Endothelial cell of umbilical vein (primary cell): ENCODE results near the gene ETFDH. TPM values are rescaled to one million over a fixed set of nuclear protein-coding genes. Genes with fewer than 3 reads are reported as not detected.
"Not testable (repeated sequence)": the region's sequence is repeated elsewhere in the genome, so short reads cannot be mapped to it uniquely, and the experiment has no call there.

Experiments
- BruUV-seq: library from RNA; stranded (reverse); fragments of 400-500 nt; replicated peaks from 2 replicates; lab custom pipeline; 2021; lab: Mats Ljungman, UMichigan
- CTCF ChIA-PET: fragments of 300-600, 350-600 bp; sonication (Branson Sonifier 250); formaldehyde crosslinking; loops from one replicate; lab custom pipeline; 2021; ENCODE audit warnings: antibody characterized with exemption, inconsistent platforms; lab: Charles Lee
- POLR2A ChIA-PET: fragments of 300-600, 350-600 bp; sonication (Branson Sonifier 250); formaldehyde crosslinking; loops from one replicate; lab custom pipeline; 2021; ENCODE audit warnings: antibody characterized with exemption, inconsistent platforms; lab: Charles Lee
- DNase-seq: peaks from one replicate; pipeline ENCODE4 v3.0.0-alpha.2; 2011; ENCODE audit warnings: low read depth, low spot score
- FAIRE-seq: peaks from 2 replicates; lab custom pipeline; 2011; peaks lifted over from hg19 to GRCh38; lab: Jason Lieb, UNC
- H2AFZ ChIP-seq: 2 replicates; pipeline ENCODE4 v1.6.0; 2012; ENCODE audit warnings: low read depth, low read length, control low read depth, inconsistent platforms
- H3K27ac ChIP-seq: 2 replicates; pipeline ENCODE4 v1.5.1; 2011; ENCODE audit warnings: low read depth, mild to moderate bottlenecking, control low read depth, low read length, moderate library complexity; ENCODE audit not compliant: insufficient read depth
- H3K27me3 ChIP-seq, 2 experiments: 2 replicates each; pipeline versions ENCODE4 v1.6.0 to v1.6.1; 2011; ENCODE audit warnings: low read length in 2 of 2, mixed read lengths in 1 of 2; ENCODE audit not compliant: control insufficient read depth in 2 of 2, insufficient read depth in 2 of 2
- H3K36me3 ChIP-seq, 2 experiments: 2 replicates in 1 of 2; 3 replicates in 1 of 2; pipeline ENCODE4 v1.5.1; 2011; ENCODE audit warnings: low read length in 2 of 2, mild to moderate bottlenecking in 1 of 2, moderate library complexity in 1 of 2; ENCODE audit not compliant: control insufficient read depth in 2 of 2, insufficient read depth in 2 of 2; ENCODE audit errors: extremely low read depth in 1 of 2
- H3K4me1 ChIP-seq: 3 replicates; pipeline ENCODE4 v1.5.1; 2011; ENCODE audit warnings: mild to moderate bottlenecking, low read length; ENCODE audit not compliant: control insufficient read depth, insufficient read depth; ENCODE audit errors: extremely low read depth
- H3K4me2 ChIP-seq: 2 replicates; pipeline ENCODE4 v1.6.1; 2011; ENCODE audit warnings: low read length, control low read depth, mixed read lengths; ENCODE audit not compliant: insufficient read depth
- H3K4me3 ChIP-seq, 3 experiments: fragments of 200-600 bp in 1 of 3; sonication (generic), shearing (Covaris generic) in 1 of 3; replicated peaks in 1 of 3; 2 replicates each; pipeline ENCODE4 v1.5.1; 2011 to 2016; ENCODE audit warnings: control low read depth in 3 of 3, low read length in 3 of 3, mild to moderate bottlenecking in 2 of 3, inconsistent platforms in 1 of 3, low read depth in 1 of 3, moderate library complexity in 1 of 3; ENCODE audit not compliant: insufficient read depth in 1 of 3
- H3K79me2 ChIP-seq: 2 replicates; pipeline ENCODE4 v1.6.0; 2012; ENCODE audit warnings: low read length, inconsistent platforms; ENCODE audit not compliant: control insufficient read depth, insufficient read depth
- H3K9ac ChIP-seq: replicated peaks from 2 replicates; pipeline ENCODE3; 2011; ENCODE audit warnings: low read length, control low read depth; ENCODE audit not compliant: insufficient read depth; ENCODE audit errors: extremely low read depth
- H3K9me1 ChIP-seq: replicated peaks from 3 replicates; pipeline ENCODE4 v1.6.0; 2011; ENCODE audit warnings: mild to moderate bottlenecking, low read length; ENCODE audit not compliant: control insufficient read depth, insufficient read depth; ENCODE audit errors: extremely low read depth
- H3K9me3 ChIP-seq: replicated peaks from 2 replicates; pipeline ENCODE4 v1.5.1; 2012; ENCODE audit warnings: low read length, inconsistent platforms; ENCODE audit not compliant: control insufficient read depth, insufficient read depth
- H4K20me1 ChIP-seq: replicated peaks from 2 replicates; pipeline ENCODE3; 2011; ENCODE audit warnings: mild to moderate bottlenecking, low read length; ENCODE audit not compliant: control insufficient read depth, insufficient read depth; ENCODE audit errors: extremely low read depth
- CTCF ChIP-seq, 2 donors: IDR thresholded peaks; 1 replicate in 1 of 2; 2 replicates in 1 of 2; pipeline ENCODE4 v1.5.1; 2011; ENCODE audit warnings: low read length in 2 of 2, mild to moderate bottlenecking in 2 of 2, moderate library complexity in 2 of 2, control low read depth in 1 of 2, inconsistent platforms in 1 of 2, low read depth in 1 of 2; ENCODE audit not compliant: insufficient read depth in 1 of 2; ENCODE audit errors: extremely low read depth in 1 of 2
- EZH2 ChIP-seq: IDR thresholded peaks from 2 replicates; pipeline ENCODE4 v1.6.1; 2012; ENCODE audit warnings: borderline replicate concordance, low read depth, mild to moderate bottlenecking, moderate library complexity, low read length, inconsistent platforms; ENCODE audit not compliant: severe bottlenecking
- FOS ChIP-seq: IDR thresholded peaks from 2 replicates; pipeline ENCODE4 v1.6.1; 2011; ENCODE audit warnings: mild to moderate bottlenecking, low read length, moderate library complexity, borderline replicate concordance; ENCODE audit not compliant: insufficient read depth
- GATA2 ChIP-seq: IDR thresholded peaks from 2 replicates; pipeline ENCODE4 v1.7.0; 2011; ENCODE audit warnings: low read depth, mild to moderate bottlenecking, moderate library complexity, mixed read lengths, low read length; ENCODE audit not compliant: insufficient read length, insufficient read depth
- JUN ChIP-seq: IDR thresholded peaks from 2 replicates; pipeline ENCODE4 v1.6.1; 2011; ENCODE audit warnings: borderline replicate concordance, low read depth; ENCODE audit not compliant: insufficient read length, insufficient read depth
- MAX ChIP-seq: IDR thresholded peaks from 2 replicates; pipeline ENCODE4 v1.6.1; 2011; ENCODE audit not compliant: insufficient read depth, insufficient read length
- MYC ChIP-seq: IDR thresholded peaks from one replicate; pipeline ENCODE4 v1.6.1; 2011; ENCODE audit warnings: mild to moderate bottlenecking, low read depth, low read length
- POLR2A ChIP-seq: IDR thresholded peaks from 2 replicates; pipeline ENCODE4 v1.6.1; 2012; ENCODE audit warnings: low read depth, mild to moderate bottlenecking, control low read depth, low read length
- POLR2AphosphoS5 ChIP-seq: IDR thresholded peaks from 2 replicates; pipeline ENCODE4 v1.6.1; 2012; ENCODE audit warnings: low read depth, mild to moderate bottlenecking, control low read depth, low read length, moderate library complexity; ENCODE audit not compliant: insufficient read depth
- dilution Hi-C: fragments of 300-500 bp; cut with MboI; formaldehyde crosslinking; loops from one replicate; pipeline ENCODE4 v1.15.0; 2019; ENCODE audit warnings: low sequenced_read_pairs; ENCODE audit not compliant: extremely low pct_ligation_motif_present
- intact Hi-C: fragments of 100-400 bp; cut with micrococcal nuclease; formaldehyde crosslinking; loops from one replicate; pipeline ENCODE4 v1.10.0; 2022
- polyA plus RNA-seq, 4 experiments: library from polyadenylated mRNA; depleted of rRNA in 3 of 4; stranded (reverse) in 3 of 4; unstranded in 1 of 4; fragments of >200 nt; gene quantifications; 2 replicates each; pipeline versions ENCODE4 v1.2.1 to v1.2.3, GENCODE V29; 2011 to 2012; ENCODE audit warnings: missing spikeins in 1 of 4
- total RNA-seq: library from RNA; stranded (reverse); gene quantifications from 2 replicates; pipeline ENCODE4 v1.2.3, GENCODE V29; 2021

The ETFDH gene
- total and polyA plus RNA-seq, 2 donors (not counting 3 experiments of a cell fraction or from before 2014, with no cell fraction given): 17.3 to 22.3 TPM

GRCh38 chr4:158754385-158755180 lies 82.5 kb downstream of the ETFDH start:
- Histone ChIP-seq H2AFZ (no peak overlapping the region), H3K4me1 (no peaks in the 10 kb centered on the region), H3K9ac (no peak overlapping the region), H3K79me2 (no peaks in the 10 kb centered on the region), H4K20me1 (no peaks in the 10 kb centered on the region), H3K9me3 (no peaks in the 10 kb centered on the region), H3K4me2 (no peak overlapping the region), H3K27me3 (no peaks in the 10 kb centered on the region), H3K27ac (no peak overlapping the region), H3K36me3 (no peaks in the 10 kb centered on the region), H3K9me1 (no peaks in the 10 kb centered on the region), H3K4me3 (no peak overlapping the region)
- dilution Hi-C loops: no loop called here
- DNase-seq (no peak), FAIRE-seq (no peak)
- intact Hi-C loops: no loop called here
- CTCF ChIA-PET: interaction anchor here (0.7 to 0.9 kb wide), 3 partner anchors 79 to 448 kb away, joined by 3 to 5 read pairs (median 3); no protein-coding TSS in a partner anchor
- BruUV-seq: no TSS peak
- POLR2A ChIA-PET: no interaction called here
- TF ChIP-seq CTCF (IDR thresholded peaks at IDR 0.05; ENCODE audit: extremely low read depth in 1 of 2, insufficient read depth in 1 of 2, low read depth in 1 of 2, low read length in 2 of 2) (no peak), POLR2AphosphoS5 (no peak), GATA2 (no peak), JUN (no peak), POLR2A (no peak), EZH2 (no peak), MAX (no peak), MYC (no peak), FOS (no peak)

DNA sequence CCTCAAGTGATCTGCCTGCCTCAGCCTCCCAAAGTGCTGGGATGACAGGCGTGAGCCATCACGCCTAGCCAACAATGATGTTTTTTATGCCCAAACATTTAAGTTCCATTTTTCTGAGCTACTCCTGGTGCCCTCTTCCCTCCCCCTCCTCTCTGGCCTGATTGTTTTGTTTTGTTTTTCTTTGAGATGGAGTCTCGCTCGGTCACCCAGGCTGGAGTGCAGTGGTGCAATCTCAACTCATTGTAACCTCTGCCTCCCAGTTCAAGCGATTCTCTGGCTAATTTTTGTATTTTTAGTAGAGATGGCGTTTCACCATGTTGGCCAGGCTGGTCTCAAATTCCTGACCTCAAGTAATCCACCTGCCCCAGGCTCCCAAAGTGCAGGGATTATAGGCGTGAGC lies 83.7 kb downstream of the ETFDH start:
- H3K4me2 ChIP-seq, dilution Hi-C loops, intact Hi-C loops, H3K9me1 ChIP-seq, FAIRE-seq, H3K4me1 ChIP-seq, H3K27ac ChIP-seq, H3K36me3 ChIP-seq, H3K9ac ChIP-seq, H4K20me1 ChIP-seq, POLR2A ChIA-PET, H3K9me3 ChIP-seq, H3K27me3 ChIP-seq, H2AFZ ChIP-seq, BruUV-seq, H3K79me2 ChIP-seq, DNase-seq, H3K4me3 ChIP-seq: not testable (repeated sequence)
- CTCF ChIA-PET: interaction anchor here (0.6 kb wide), 1 partner anchor 116 kb away, joined by 3 read pairs; no protein-coding TSS in a partner anchor
